RWPE2 (cell line): ENCODE measurements around the gene MAG.
A peak's percentile ranks its signal among the peaks of the same experiment; 100 is the strongest.

Experiments
- ATAC-seq: fragments of 200-7000 bp; cut with Tn5 transposase; 3 replicates; pipeline ENCODE4 v1.9.1; 2021; ENCODE audit warnings: low read depth
- DNase-seq: peaks from one replicate; pipeline ENCODE4 v3.0.0-alpha.2; 2020; ENCODE audit warnings: low spot score
- H3K27ac ChIP-seq: fragments of 450-650 bp; 2 replicates; pipeline ENCODE4 v1.5.1; 2017; ENCODE audit warnings: mild to moderate bottlenecking; ENCODE audit not compliant: poor library complexity, severe bottlenecking
- H3K27me3 ChIP-seq: fragments of 250-450 bp; sonication (Bioruptor Pico); 2 replicates; pipeline ENCODE4 v1.5.1; 2021; ENCODE audit warnings: mild to moderate bottlenecking, moderate library complexity; ENCODE audit not compliant: insufficient read depth, poor library complexity, severe bottlenecking
- H3K36me3 ChIP-seq: fragments of 250-450 bp; sonication (Bioruptor Pico); 2 replicates; pipeline ENCODE4 v1.5.1; 2020; ENCODE audit warnings: low read depth, mild to moderate bottlenecking, moderate library complexity
- H3K4me1 ChIP-seq: fragments of 250-450 bp; sonication (Bioruptor Pico); 2 replicates; pipeline ENCODE4 v1.5.1; 2021; ENCODE audit warnings: mild to moderate bottlenecking, moderate library complexity; ENCODE audit not compliant: insufficient read depth, poor library complexity, severe bottlenecking
- H3K4me3 ChIP-seq: fragments of 250-450 bp; sonication (Bioruptor Pico); 2 replicates; pipeline ENCODE4 v1.5.1; 2021; ENCODE audit warnings: mild to moderate bottlenecking, moderate library complexity; ENCODE audit not compliant: severe bottlenecking
- H3K9me3 ChIP-seq: fragments of 250-450 bp; sonication (Bioruptor Pico); 2 replicates; pipeline ENCODE4 v1.5.1; 2021; ENCODE audit warnings: mild to moderate bottlenecking, moderate library complexity; ENCODE audit not compliant: severe bottlenecking
- TF ChIP-seq, protein P1 (sequence below): fragments of 450-650 bp; IDR thresholded peaks from one replicate; pipeline ENCODE4 v1.5.1; 2017; ENCODE audit warnings: mild to moderate bottlenecking, moderate library complexity; ENCODE audit not compliant: poor library complexity, severe bottlenecking

MAG gene

DNA sequence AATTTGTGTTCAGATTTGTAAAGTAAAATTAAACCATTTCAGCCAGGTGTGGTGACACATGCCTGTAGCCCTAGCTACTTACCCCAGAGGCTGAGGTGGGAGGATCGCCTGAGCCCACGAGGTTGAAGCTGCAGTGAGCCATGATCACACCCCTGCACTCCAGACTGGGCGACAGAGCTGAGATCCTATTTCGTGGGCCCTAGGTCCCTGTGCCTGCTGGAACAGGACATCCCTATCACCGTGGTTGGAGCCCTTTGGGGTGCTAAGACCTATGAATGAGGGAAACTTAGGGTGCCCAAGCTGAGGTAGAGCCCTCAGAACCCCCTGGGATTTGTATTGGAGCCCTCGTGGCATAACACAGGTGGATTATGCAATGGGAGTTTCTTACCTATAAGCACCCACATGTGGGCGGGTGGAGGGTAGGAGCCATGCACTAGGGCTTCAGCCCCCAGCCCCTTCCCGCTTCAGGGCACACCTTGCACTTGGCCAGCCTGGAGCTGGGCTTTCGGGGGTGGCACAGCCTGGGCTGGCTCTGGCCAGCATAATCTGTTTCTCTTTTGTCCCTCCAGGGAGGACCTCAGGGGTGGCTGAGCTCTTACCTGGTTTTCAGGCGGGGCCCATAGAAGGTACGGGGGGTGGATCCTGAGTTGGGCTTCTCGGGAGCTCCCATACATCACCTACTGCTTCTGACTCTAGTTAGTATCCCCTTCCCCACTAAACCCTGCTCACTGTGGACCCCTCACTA lies 30.4 kb upstream of the MAG start:
- Histone ChIP-seq H3K4me1 (no peaks in the 10 kb centered on the region), H3K4me3 (no peak overlapping the region), H3K9me3 (no peaks in the 10 kb centered on the region), H3K36me3 (peaks cover 56% of the 10 kb centered on the region), H3K27me3 (no peaks in the 10 kb centered on the region), H3K27ac (no peak overlapping the region)
- no peak for ATAC-seq
- DNase-seq, result peak; percentile 24
- TF ChIP-seq, protein P1, sequence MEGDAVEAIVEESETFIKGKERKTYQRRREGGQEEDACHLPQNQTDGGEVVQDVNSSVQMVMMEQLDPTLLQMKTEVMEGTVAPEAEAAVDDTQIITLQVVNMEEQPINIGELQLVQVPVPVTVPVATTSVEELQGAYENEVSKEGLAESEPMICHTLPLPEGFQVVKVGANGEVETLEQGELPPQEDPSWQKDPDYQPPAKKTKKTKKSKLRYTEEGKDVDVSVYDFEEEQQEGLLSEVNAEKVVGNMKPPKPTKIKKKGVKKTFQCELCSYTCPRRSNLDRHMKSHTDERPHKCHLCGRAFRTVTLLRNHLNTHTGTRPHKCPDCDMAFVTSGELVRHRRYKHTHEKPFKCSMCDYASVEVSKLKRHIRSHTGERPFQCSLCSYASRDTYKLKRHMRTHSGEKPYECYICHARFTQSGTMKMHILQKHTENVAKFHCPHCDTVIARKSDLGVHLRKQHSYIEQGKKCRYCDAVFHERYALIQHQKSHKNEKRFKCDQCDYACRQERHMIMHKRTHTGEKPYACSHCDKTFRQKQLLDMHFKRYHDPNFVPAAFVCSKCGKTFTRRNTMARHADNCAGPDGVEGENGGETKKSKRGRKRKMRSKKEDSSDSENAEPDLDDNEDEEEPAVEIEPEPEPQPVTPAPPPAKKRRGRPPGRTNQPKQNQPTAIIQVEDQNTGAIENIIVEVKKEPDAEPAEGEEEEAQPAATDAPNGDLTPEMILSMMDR, result no peak

DNA sequence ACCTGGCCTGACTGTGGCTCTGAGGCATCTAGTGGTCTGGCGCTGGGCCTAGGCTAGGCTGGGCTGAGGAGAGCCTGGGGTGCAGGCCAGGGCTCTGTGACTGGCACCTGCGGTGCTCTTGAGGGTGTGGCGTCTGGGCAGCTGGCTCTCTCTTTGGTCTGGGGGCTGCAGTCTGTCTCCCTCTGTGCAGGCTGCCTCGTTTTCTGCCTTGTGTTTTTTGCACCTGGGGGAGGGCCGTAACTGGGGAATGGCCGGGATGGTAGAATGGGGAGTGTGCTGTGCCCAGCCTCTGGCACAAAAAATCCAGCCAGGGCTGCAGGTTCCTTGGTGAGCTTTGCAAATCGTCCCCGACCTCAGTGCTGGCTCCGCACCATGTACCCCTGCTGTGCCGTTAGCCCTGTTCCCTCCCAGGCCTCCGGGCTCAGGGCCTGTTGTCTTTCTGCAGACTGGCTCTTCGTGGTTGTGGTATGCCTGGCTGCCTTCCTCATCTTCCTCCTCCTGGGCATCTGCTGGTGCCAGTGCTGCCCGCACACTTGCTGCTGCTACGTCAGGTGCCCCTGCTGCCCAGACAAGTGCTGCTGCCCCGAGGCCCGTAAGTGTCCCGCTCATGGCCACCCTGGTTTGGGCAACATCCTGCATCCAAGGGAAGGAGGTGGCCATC lies 29.7 kb upstream of the MAG start:
- no peaks in the 10 kb centered on the region for H3K4me1 ChIP-seq
- peaks cover 58% of the 10 kb centered on the region for H3K36me3 ChIP-seq
- no peak overlapping the region for H3K27ac ChIP-seq
- DNase-seq, result peak; percentile 38
- no peak for ATAC-seq
- TF ChIP-seq, protein P1, result no peak
- H3K4me3 ChIP-seq, result no peak overlapping the region
- no peaks in the 10 kb centered on the region for H3K9me3 ChIP-seq
- no peaks in the 10 kb centered on the region for H3K27me3 ChIP-seq

DNA sequence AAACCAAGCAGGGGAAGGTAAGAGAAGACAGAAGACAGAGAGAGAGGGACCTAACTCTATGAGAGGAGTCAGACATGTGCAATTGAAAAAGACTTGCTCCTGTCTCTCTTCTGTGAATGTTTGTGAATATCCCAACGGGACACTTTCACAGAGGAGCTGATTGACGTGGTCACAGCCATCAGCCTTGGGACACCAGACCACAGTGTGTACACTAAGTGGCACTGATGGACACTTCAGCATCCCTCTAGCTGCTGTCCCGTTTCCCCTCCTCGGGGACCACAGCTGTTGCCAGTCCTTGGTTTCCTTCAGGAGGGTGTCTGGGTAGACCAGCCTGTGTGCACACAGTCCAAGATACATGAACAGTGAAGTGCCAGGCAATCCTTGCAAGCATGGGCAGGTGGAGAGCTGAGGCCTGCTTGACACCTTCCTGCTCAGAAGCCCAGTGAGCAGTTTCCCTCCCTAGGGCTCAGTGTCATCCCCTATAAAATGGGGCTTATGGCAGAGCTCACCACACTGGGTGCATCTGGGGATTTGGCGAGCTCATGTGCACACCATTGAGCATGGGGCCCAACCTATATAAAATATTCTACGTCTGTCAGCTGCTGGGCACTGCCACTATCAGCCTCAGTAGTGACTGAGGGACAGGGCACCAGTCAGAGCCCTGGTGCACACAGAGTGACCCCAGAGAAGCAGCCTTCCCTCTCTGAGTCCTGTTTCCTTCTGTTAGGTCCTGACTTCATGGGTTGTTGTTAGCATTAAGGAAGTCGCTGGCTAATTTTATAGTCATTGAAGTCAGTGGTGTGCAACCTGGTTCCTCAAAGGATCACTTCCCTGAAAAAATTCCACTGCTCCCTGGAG lies 27.5 kb upstream of the MAG start:
- no peak overlapping the region for H3K4me3 ChIP-seq
- peaks cover 45% of the 10 kb centered on the region for H3K36me3 ChIP-seq
- no peaks in the 10 kb centered on the region for H3K4me1 ChIP-seq

DNA sequence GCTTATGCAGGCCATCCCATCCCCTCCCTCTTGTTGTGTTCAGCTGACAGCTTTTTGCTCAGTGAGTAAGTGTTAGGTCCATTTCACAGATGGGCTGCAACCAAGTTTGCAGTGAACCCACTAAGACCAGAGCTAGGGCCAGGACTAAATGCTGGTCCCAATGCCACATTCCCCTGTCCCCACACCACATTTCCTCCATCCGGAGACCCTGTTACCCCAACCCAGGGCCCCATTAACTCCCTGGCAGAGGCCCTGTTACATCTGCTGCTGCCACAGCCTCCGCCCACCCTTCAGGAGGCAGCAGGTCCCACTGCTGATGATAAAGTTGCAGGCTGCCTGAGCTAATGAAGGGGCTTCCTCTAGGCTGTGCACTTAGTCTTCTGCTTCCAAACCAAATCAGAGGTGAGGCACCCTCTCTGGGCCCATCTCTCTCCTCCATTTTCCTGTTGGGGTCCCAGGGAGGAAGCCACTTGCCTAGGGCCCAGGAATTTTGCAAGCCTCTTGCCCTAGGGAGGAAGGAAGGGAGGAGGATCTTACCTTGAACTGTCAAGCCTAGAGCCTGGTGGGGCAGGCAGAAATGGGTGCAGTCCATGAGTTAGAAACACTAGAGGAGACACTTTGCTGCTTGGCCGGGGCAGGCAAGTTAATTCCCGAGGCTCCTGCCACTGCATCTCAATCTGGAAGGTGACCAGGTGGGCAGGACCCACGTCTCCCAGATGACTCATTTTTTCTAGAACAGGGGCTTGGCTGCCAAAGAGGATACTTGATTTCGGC lies 26.6 kb upstream of the MAG start:
- peak; percentile 43 for DNase-seq

More for the DNA sequence above, 27.5 kb upstream of the MAG start:
- ATAC-seq (no peak), DNase-seq (peak; percentile 29)
- Histone ChIP-seq H3K27me3 (no peaks in the 10 kb centered on the region), H3K9me3 (no peaks in the 10 kb centered on the region), H3K27ac (peak overlapping the region; percentile 90)
- TF ChIP-seq, protein P1, result no peak

More for the DNA sequence above, 26.6 kb upstream of the MAG start:
- Histone ChIP-seq H3K4me1 (no peaks in the 10 kb centered on the region), H3K36me3 (peaks cover 41% of the 10 kb centered on the region), H3K4me3 (no peak overlapping the region), H3K27me3 (no peaks in the 10 kb centered on the region), H3K9me3 (no peaks in the 10 kb centered on the region), H3K27ac (peak overlapping the region; percentile 90)
- ATAC-seq, result 0 out of 3 replicates have a peak, but pooled peaks have one; percentile 3
- TF ChIP-seq, protein P1, result no peak
